NCI-H1694 treated with DMSO at 0.1 percent for 48 hours (cell line): ENCODE results near the gene TNFSF15.

ENCODE experiments used
- DNase-seq: peaks from one replicate; lab custom pipeline; 2025; lab: John Stamatoyannopoulos, UW

TNFSF15 gene

DNA sequence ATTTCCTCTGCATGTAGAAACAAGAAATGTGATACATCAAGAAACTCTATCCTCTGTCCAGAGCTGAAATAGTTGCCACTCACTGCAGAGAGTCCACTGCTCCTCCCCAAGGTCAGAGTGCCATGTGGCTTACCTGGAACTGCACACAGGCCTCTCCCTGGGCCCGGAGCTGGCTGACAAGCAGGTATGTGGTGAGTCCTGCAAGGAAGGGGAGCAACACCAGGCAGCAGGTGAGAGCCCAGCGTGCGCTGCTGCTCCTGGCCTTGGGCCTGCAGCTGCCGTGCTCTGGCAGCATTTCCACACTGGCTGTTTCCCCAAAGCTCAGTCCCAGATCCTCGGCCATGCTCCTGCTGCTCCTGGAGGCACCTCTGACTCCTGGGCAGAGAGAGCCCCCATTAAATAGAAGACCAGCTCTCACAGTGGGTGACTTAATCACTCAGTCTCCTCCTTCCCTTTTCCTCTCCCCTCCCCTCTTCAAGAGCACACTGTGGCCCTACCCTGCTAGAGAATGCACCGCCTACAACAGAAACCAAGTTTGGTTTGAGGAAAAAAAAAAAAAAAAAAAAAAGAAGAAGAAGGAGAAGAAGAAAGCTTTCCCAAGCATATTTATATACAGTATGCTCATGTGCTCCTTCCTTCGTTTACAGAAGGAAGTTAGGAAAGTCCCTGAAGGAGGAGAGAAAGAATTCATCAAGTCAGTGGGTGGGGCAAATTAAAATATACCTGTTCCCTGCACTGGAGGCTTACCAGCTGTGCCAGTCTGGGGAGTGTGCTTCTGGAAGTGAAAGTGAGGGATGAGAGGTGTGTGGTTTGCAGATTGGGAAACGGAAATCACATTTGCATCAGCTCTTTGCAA, at the start of gene TNFSF15:
Gene TNFSF15 (minus strand): TSS at position 370 of the 856 bp plus-strand sequence. CDS start 27 bp downstream, at position 343.
- no peak for DNase-seq

DNA sequence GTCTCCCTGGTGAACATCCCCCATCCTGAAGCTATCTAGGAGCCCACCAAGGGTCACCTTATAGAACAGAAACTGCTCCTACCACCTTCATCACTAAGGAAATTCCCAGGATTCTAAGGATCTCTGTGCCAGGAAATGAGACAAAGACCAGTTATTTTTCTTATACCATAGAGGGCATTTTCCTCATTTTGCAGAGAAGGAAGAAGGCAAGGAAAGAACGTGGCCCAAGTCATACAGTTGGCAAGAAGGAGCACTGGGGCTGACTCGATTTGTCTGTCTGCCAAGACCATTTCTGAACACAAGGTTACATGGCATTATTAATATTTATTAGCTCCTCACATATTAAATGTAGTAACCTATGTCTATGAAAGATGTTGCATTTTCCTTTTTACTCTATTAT, 49.6 kb upstream of the TNFSF15 start:
- DNase-seq: no peak

DNA sequence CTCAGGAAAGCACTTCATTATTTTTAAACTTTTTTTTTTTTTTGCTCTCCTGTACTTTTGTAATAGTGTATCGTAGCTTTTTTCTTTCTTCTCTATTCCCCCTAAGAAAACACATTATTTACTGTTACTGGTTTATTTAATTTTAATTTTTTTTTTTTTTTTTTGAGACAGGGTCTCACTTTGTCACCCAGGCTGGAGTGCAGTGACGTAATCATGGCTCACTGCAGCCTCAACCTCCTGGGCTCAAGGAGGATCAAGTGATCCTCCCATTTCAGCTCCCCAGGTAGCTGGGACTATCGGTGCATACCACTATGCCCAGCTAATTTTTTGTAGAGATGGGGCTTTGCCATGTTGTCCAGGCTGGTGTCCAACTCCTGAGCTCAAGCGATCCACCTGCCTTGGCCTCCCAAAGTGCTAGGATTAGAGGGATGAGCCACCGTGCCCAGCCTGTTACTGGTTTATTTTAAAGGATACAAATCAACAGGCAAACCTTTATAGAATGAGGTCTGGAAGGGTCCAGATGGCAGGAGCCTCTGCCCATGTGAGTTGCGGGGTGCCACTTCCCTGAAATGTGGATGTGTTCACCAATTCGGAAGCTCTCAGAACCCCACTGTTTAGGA, 49.0 kb upstream of the TNFSF15 start:
- DNase-seq: no peak

DNA sequence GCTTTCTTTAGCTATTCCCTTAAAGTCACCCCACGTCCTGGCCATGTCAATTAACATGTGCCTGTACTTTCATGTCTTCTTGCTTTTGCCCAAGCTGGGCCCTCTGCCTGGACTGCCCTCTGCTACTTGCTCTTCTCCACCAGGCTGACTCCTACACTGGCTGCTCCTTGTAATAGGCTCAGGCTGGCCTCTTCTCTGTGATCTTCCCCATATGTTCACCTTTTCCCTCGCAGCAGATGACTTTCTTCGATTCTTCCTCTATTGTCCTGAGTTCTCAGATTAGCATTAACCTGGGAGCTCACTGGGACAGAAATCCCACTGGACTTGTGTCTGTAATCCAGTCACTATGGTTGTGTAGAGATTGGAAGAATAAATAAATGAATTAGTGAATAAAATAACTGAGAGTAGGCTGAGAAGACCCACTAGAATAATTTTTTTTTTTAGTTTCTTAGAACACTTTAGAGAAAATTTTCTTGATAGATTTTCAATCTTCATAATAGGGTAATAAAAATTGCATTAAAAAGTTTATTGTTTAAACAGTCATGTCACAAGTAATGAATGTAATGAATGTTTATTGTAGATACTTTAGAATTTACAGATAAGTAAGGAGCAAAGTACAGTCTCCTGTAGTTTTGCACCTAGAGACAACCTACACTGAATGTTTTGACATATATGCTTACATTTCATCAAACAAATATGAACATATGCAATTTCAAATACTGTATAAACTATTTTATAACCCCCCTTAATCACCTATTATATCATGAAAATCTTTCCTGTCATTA, 47.4 kb upstream of the TNFSF15 start:
- no peak for DNase-seq

DNA sequence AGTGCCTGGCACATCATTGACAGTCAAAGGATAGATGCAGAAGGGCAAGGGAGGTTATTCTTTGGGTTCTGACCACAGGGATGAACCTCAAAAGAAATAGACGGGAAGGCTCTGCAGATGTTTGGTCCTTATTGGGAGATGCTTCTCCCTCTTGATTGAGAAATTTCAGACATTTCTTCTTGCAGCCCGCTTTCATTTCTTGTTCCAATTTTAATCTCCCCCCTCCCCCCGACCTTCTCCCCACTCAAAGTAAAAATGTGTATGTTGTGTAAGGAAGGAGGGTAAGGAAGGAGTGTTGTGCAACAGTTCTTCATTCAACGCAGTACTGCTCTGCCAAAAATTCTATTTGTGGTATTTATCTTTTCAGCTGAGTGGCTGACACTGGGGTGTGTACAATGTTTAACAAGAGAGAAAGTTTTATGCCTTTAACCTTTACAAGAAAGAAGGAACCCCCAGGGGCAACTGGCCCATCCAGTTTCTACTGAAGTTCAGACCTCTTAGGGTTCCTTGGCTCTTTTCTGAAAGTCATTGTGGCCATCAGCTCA, 46.3 kb upstream of the TNFSF15 start:
- no peak for DNase-seq

DNA sequence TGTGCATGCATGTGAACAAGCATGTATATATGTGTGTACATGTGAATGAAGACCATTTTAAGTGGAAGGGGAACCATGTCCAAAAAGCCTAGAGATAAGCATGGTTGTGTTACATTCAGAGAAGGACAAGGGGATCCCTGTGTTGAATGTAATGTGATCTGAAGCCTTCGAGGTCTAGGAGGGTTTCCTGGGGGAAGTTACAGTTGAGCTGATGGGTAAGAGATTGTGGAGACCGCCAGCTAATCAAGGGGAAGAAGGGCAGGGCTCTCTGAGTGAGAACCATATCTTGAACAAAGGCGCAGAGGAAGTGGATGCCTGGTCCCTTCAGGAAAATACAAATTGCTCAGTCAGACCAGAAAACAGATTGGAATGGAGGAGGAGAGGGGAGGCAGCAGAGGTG, 45.5 kb upstream of the TNFSF15 start:
- no peak for DNase-seq

DNA sequence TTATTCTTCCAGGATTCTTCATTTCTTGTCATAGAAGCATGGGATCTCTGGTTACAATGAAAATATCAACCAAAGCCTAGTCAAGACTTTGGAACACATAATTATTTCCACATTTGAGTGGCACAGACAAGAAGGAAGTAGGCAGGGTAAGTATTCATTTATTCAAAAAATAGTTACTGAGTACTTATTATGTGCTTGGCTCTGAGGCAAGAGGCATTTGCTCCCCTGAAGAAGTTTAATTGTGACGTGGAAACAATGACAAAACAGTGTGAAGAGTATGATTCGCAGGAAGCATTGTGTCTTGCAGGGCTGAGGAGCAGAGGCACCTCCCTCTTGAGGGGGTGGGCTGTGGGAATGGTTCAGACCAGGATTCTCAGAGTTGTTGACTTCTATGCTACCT, 45.0 kb upstream of the TNFSF15 start:
- DNase-seq: no peak

DNA sequence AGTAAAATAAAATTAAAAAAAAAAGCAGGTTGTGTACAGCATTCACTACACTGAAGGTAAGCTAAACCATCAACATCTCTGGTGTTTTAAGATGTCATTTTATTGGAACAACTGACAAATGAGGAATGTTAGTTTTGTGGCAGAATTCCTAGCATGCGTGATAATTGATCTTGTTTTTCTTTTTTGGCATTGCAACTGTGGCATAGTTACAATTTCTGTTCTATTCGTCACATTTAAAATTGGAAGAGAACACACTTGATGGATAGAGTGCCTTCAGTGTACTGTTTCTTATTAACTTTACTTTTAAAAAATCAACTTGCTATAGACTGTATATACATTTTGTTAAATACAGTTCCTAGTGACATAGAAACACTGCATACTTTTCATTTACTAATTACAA, 43.6 kb upstream of the TNFSF15 start:
- no peak for DNase-seq

DNA sequence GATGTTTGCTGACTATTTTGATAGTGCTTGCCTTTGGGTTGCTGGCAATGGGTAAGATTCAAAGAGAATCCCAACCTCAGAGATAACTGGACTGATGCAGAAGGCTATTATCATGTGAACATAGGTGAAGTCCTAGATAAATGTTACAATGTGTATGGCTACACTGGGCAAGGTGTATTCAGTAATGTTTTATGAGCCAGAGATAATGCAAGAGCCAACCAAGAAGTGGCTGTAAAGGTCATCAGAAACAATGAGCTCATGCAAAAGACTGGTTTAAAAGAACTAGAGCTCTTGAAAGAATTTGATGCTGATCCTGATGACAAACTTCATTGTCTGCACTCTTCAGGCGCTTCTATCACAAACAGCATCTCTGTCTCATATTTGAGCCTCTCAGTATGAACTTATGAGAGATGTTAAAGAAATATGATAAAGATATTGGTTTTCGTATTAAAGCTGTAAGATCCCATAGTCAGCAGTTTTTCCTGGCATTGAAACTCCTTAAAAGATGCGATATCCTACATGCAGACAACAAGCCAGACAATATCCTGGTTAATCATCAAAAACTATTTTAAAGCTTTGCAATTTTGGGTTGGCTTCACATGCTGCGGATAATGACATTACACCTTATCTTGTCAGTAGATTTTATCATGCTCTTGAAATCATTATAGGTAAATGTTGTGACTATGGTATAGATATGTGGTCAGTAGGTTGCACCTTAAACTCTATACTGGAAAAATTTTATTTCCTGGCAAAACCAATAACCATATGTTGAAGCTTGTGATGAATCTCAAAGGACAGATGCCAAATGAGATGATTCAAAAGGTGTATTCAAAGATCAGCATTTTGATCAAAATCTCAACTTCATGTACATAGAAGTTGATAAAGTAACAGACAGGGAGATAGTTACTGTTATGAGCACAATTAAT, 41.9 kb upstream of the TNFSF15 start:
- DNase-seq: no peak

DNA sequence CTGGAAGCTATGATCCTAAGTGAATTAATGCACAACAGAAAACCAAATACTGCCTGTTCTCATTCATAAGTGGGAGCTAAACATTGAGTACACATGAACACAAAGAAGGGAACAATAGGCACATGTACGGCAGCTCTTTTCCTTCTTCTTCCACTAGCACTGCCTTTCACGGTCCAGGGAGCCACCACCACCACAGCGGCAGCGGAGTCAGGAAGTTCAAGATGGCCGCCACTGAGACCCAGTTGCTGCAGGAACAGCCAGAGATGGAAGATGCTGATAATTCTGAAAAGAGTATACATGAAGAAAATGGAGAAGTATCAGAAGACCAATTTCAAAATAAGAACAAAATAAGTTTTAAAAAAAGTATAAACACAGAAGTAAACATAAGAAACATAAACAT, 39.5 kb upstream of the TNFSF15 start:
- DNase-seq: no peak

DNA sequence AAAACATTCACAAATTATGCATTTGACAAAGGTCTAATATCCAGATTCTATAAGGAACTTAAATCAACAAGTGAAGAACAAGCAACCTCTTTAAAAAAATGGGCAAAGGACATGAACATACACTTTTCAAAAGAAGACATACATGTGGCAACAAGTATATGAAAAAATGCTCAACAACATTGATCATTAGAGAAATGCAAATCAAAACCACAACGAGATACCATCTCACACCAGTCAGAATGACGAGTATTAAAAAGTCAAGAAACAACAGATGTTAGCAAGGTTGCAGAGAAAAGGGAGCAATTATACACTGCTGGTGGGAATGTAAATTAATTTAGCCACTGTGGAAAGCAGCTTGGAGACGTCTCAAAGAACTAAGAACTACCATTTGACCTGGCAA, 38.9 kb upstream of the TNFSF15 start:
- no peak for DNase-seq

DNA sequence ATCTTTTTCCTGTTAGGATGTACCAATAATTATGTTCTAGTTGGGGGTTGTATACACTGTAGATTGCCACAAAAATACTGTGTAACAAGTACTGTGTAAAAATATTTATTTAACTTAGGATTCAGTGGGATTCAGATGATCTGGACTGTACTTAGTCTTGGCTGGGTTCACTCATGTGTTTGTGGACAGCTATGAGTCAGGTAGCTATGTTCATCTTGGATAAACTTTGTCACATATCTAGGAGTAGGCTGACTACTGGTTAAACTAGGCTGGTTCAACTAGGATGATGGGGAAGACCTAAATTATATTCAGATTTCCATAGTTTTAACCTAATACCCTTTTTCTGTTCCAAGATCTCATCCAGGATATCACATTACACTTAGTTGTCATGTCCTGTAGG, 32.1 kb upstream of the TNFSF15 start:
- DNase-seq: no peak

DNA sequence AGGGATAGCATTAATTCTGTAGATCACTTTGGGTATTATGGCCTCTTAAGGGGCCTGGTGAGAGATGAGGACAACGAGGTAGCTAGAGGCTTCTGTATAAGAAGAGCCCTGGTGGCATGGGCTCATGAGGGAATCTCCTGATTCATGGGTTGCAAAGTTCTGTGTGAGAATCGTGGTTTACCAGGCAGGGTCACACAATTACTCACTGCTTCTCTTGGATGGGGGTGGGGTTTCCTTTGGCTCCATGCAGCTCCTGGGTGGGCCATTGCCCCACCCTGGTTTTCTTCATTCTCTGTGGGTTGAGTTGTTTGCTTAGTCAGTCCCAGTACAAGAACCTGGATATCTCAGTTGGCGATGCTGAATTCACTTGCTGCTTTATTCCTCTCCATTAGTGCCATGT, 30.9 kb upstream of the TNFSF15 start:
- DNase-seq: no peak

DNA sequence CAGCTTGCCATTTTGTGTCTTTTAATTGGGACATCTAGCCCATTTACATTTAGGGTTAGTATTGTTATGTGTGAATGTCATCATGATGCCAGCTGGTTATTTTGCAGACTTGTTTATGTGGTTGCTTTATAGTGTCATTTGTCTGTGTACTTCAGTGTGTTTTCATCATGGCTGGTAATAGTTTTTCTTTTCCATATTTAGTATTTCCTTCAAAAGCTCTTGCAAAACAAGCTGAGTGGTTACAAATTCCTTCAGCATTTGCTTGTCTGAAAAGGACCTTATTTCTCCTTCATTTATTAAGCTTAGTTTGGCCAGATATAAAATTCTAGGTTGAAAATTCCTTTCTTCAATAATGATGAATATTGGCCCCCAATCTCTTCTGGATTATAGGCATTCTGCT, 28.5 kb upstream of the TNFSF15 start:
- no peak for DNase-seq

DNA sequence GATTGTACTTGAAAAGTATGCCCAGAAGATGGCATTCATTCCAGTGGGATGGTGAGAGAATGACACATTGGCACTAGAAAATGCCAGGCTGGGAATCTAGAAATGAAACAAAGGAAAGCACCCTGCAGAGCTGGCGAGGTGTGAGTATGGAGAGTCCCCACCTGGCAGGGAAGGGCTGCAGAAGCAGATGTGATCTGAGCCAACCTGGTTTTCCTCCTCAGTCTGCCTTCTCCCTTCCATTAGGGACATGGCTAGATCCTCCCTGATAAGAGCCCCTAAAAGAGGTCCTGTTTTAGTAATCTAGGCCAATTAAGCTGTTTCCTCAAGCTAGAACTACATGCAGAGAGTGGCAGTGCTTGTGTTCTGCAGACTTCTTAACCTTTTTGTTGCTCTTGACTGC, 24.7 kb upstream of the TNFSF15 start:
- no peak for DNase-seq

DNA sequence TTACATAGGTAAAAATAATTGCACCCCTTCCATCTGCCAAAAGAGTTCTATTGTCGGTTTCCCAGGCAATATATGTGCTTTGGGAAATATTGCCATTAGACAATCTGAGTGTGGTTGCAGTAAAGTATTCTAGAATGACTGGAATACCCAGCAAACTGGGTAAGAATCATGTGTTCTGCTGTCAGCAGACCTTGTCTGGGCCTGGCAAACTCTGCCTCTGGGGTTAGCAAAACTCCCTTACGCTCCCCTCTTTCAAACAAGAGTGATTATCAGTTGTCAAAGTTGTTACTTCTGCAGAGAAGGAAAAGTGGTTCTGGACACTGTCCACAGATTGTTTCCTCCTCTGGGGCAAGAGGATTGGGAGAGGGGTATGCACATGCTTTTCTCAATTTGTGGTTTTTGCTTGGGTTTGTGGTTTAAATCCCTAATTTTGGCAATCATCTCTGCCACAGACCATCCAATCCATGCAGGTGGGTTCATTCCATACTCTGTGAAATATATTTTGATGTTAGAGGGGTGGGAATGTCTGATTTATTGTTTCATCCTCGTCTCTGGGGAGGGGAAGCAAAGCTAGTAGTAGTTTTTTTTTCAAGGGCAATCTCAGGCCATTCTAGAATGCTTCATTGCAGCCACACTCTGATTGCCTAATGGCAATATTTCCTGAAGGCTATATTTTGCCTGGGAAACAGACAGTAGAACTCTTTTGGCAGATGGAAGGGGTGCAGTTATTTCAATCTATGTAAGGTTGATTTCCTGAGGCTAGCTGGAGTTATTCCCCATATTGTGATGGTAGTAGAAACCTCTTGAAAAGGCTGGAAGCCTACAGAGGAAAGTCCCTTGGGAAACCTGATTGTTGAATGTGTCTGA, 24.0 kb upstream of the TNFSF15 start:
- no peak for DNase-seq

DNA sequence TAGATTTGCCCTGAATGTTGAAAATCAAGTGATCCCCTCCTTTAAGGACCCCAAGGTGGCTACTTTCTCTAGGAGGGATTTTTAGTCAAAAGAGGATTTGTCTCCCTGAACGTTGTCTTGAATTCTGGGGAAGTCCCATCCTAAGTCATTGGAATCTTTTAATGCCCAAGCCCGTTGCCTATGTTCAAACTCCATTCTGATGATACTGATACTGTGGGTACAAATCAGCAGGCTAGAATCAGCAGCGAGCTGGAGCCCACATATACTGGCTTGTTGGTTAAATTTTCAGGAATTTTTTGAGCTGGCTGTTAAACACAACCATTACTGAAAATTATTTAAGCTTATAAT, 22.4 kb upstream of the TNFSF15 start:
- no peak for DNase-seq

DNA sequence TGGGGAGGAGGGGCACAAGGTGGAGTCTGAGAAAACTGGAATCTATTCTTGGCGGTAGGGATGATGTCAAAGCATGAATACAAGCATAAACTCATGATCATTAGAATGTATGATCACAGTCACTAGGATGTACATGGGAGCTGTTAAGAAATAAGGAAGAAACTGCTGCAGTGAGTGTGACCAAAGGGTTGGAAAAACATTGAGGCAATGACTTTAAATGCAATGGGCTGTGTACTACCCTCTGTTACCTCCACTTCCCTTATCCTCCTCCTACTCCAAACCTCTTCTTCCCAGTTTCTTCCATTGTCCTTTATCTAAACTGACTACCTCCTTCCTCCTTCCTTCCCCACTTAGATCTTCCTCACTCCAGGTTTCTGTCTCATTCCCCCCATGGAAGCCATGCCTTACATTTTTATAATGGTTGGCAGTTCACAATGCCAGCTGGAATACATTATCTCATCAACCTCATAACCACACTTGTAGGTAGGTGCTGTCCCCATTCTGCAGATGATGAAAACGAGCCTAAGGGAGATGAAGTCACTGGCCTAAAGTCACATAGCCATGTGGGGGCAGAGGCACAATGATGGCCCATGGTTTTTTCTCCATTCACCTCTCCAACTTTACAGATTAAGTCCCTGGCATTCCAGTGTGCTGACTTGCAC, 21.9 kb upstream of the TNFSF15 start:
- no peak for DNase-seq

DNA sequence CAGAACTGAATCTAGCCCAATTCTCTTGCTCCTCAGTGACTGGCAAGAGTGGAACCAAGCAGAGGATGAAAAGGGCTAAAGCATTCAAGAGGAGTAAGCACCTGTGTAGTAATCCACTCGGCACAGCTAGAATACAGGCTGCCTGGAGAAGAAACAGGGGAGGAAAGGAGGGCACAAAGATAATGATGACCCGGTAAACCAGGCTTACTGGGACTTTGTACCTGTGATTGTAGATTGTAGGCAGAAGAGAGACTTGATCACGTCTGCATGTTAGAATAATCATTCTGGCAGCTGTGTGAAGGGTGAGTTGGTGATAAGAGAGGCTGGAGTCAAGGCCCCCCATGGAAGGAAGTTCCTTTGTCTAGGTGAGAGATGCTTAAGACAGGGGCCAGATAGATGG, 20.6 kb upstream of the TNFSF15 start:
- DNase-seq: no peak

DNA sequence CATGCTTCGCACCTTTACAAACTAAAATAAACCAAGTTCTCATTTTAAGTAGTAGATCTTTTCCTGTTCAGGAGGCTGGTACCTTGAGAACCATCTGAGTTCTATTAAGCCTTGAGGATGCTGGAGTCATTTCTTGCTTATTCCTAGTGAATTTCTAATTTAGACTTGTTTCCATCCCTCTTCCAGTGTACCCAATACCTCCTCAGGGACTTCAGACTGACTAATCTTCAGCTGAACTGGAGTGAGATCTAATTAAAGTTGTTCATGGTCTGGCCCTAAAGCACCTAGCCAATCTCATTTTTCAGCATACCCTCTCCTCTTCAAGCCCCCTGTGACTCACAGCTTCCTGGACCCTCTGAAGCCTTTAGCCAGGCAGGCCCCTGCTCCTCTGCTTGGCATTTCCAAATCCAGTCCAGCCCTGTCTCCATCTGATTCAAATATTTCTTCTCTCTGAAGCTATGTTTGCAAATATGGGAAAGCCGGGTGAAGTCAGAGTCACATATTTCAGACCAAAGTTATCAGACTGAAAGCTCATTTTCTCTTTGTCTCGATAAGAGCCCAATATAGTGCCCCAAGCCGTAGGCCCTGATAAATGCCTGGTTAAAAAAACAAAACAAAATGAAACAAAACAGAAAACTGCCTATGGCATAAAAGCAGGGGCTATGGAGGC, 19.4 kb upstream of the TNFSF15 start:
- DNase-seq: no peak
